Suprapubic skin (tissue), 3 donors: Measurements from ENCODE around the gene RUNX1.

ENCODE experiments used
- CTCF ChIP-seq, 2 donors: fragments of 200-600 bp in 1 of 2; fragments of 450-650 bp in 1 of 2; sonication (generic) in 1 of 2; IDR thresholded peaks; one replicate each; pipeline ENCODE4 v1.5.1; 2016 to 2019; ENCODE audit warnings: antibody characterized with exemption in 2 of 2, mild to moderate bottlenecking in 1 of 2, moderate library complexity in 1 of 2
- EP300 ChIP-seq: sonication (generic); formaldehyde crosslinking; IDR thresholded peaks from one replicate; pipeline ENCODE4 v1.6.1; 2017; ENCODE audit warnings: antibody characterized with exemption
- POLR2A ChIP-seq, 2 donors: fragments of 450-650 bp; IDR thresholded peaks; one replicate each; pipeline ENCODE4 v1.6.1; 2017; ENCODE audit warnings: antibody characterized with exemption in 2 of 2, mild to moderate bottlenecking in 2 of 2, moderate library complexity in 2 of 2

- TF ChIP-seq CTCF (IDR thresholded peaks at IDR 0.05), result no peak
- TF ChIP-seq POLR2A (IDR thresholded peaks at IDR 0.05), result no peak
- no peak for TF ChIP-seq EP300
These were observed 10.6 kb upstream of the RUNX1 start for GRCh38 chr21:35059742-35060141.
